Lower leg skin (tissue), 4 donors: ENCODE measurements around the gene CMSS1. TPM values are rescaled to one million over a fixed set of nuclear protein-coding genes. Genes with fewer than 3 reads are reported as not detected.

Experiments
- DNase-seq, 2 donors: peaks; one replicate each; pipeline ENCODE4 v3.0.0-alpha.2; 2019; ENCODE audit warnings: low spot score in 2 of 2
- H3K4me3 ChIP-seq: fragments of 200-600 bp; sonication (generic); 2 replicates; pipeline ENCODE4 v1.5.1; 2017; ENCODE audit warnings: mild to moderate bottlenecking, low read depth; ENCODE audit not compliant: poor library complexity, severe bottlenecking
- CTCF ChIP-seq, 3 donors: fragments of 450-650 bp; IDR thresholded peaks; one replicate each; pipeline ENCODE4 v1.5.1; 2016; ENCODE audit warnings: antibody characterized with exemption in 3 of 3, mild to moderate bottlenecking in 3 of 3, moderate library complexity in 2 of 3
- POLR2A ChIP-seq, 2 donors: fragments of 450-650 bp; IDR thresholded peaks; one replicate each; pipeline ENCODE4 v1.6.1; 2016 to 2017; ENCODE audit warnings: antibody characterized with exemption in 2 of 2, mild to moderate bottlenecking in 1 of 2, moderate library complexity in 1 of 2
- WGBS, 2 donors: methylation state at CpG; one replicate each; pipeline ENCODE4 v1.1.5; 2018; 5-methylcytosine and 5-hydroxymethylcytosine counted together
- intact Hi-C: fragments of 100-400 bp; cut with DNase I; formaldehyde crosslinking; loops from one replicate; pipeline ENCODE4 v1.15.0; 2023; ENCODE audit warnings: low total_unique reads
- total RNA-seq, 4 donors: library from RNA; depleted of rRNA; stranded (reverse); fragments of >200 nt; gene quantifications; one replicate each; pipeline ENCODE4 v1.1.0, GENCODE V29; 2016

The CMSS1 gene
- total RNA-seq, 4 donors from 2014 or later: 3.7 to 13.2 (median 7.5) TPM

- intact Hi-C loops: no loop called here
- no peak for TF ChIP-seq POLR2A (IDR thresholded peaks at IDR 0.05)
- no peak for TF ChIP-seq CTCF (IDR thresholded peaks at IDR 0.05)
- DNase-seq: no peak
- 93 to 97% methylated on average over 2 of the region's 2 CpGs for WGBS, 2 donors
- no peak overlapping the region for H3K4me3 ChIP-seq
These were observed 1.2 kb downstream of the CMSS1 start for GRCh38 chr3:99818818-99819217.

GRCh38 chr3:99823723-99824711 is 6.4 kb downstream of the CMSS1 start:
- H3K4me3 ChIP-seq: no peak overlapping the region
- 75 to 77% methylated on average over 14 of the region's 14 CpGs for WGBS, 2 donors
- TF ChIP-seq POLR2A (IDR thresholded peaks at IDR 0.05): no peak
- TF ChIP-seq CTCF (IDR thresholded peaks at IDR 0.05): no peak
- intact Hi-C loops: no loop called here
- DNase-seq: no peak

- H3K4me3 ChIP-seq: no peak overlapping the region
- intact Hi-C loops: no loop called here
- no peak for DNase-seq
- 46 to 51% methylated on average over 3 of the region's 3 CpGs for WGBS, 2 donors
- TF ChIP-seq POLR2A (IDR thresholded peaks at IDR 0.05) (no peak), CTCF (IDR thresholded peaks at IDR 0.05) (no peak)
These were observed 7.5 kb downstream of the CMSS1 start for GRCh38 chr3:99825004-99825640.

- no peak for DNase-seq
- 95 to 96% methylated on average over 3 of the region's 3 CpGs for WGBS, 2 donors
- H3K4me3 ChIP-seq: no peak overlapping the region
- no peak for TF ChIP-seq POLR2A (IDR thresholded peaks at IDR 0.05)
- no peak for TF ChIP-seq CTCF (IDR thresholded peaks at IDR 0.05)
- intact Hi-C loops: loop anchor here (10.0 kb wide), 1 partner anchor 235 kb away; no protein-coding TSS in a partner anchor
These were observed 12.2 kb downstream of the CMSS1 start for GRCh38 chr3:99829844-99830243.

- no peak for DNase-seq
- no peak overlapping the region for H3K4me3 ChIP-seq
- 64 to 68% methylated on average over 4 of the region's 4 CpGs for WGBS, 2 donors
- TF ChIP-seq CTCF (IDR thresholded peaks at IDR 0.05): no peak
- intact Hi-C loops: loop anchor here (10.0 kb wide), 1 partner anchor 231 kb away; no protein-coding TSS in a partner anchor
These were observed 16.0 kb downstream of the CMSS1 start for GRCh38 chr3:99833617-99834205.
